Stimulated activated CD4-positive, alpha-beta T cell treated with anti-CD3 and anti-CD28 coated beads, TNF-alpha, amount 100 ng/mL, for 4 hours (primary cell): Measurements from ENCODE around the gene SLC25A20.
"Not testable (repeated sequence)": the region's sequence is repeated elsewhere in the genome, so short reads cannot be mapped to it uniquely, and the experiment has no call there.

Experiments used
- DNase-seq, 3 experiments: peaks; one replicate each; pipeline ENCODE4 v3.0.0-alpha.2; 2020; ENCODE audit warnings: low read depth in 3 of 3

The SLC25A20 gene

GRCh38 chr3:48898383-48899234, at the start of gene SLC25A20:
Gene SLC25A20 (minus strand): TSS chr3:48898882. CDS start chr3:48898794, 88 bp downstream.
- peak; percentile 79 to 84 (median 81) for DNase-seq

- no peak for DNase-seq
These were observed 47.3 kb upstream of the SLC25A20 start for GRCh38 chr3:48945891-48946549.

DNA sequence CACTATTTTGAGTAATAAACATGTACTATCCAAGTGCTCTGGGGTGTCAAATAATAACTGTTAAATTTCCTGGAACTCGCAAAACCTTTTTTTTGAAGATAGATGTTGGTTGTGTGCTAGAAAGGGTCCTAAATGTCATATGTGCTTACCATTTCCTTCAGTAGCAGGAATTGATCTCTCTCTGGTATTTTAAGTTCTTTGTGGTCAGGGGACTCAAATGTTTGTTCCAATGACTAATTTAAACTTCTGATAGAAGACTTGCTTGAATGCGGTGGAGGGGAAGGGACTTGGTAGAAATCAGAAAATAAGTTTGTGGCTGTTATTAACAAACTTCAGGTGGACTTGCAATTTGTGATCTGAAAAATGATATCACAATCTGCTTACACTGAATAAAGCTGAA, 46.8 kb upstream of the SLC25A20 start:
- DNase-seq, result no peak

DNA sequence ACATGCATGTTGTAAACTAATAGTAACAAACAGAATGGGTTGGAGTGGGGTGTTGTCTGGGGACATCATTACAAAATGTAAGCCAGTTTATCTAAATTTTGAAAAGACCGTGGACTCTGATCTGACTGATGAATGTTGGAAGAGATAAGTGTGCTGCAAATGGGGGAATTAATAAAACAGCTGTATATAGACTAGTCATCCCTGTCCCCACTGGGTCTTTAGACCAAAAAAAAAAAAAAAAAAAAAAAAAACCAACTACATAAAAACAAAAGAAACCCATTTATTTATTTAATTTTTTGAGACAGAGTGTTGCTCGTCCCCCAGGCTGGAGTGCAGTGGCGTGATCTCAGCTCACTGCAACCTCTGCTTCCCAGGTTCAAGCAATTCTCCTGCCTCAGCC, 40.0 kb upstream of the SLC25A20 start:
- DNase-seq, result no peak

- no peak for DNase-seq
These were observed 39.5 kb upstream of the SLC25A20 start for GRCh38 chr3:48938156-48938555.

DNA sequence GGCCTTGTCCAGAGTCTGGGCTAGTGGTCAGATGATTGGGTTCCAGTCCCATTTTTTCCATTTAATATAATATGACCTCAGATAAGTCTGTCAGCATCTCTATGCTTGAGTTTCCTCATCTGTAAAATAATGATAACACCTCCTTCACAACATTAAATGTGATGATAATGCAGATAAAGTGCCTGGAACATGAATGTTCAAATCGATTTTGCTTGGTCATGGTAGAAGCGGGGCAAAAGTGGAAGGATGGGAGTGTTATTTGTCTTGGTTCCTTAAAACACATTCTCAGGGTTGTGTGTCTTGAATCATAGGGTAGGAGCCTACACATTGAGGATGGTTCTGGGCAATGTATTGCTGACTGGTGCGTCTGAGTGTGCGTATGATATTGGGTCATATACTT, 36.8 kb upstream of the SLC25A20 start:
- no peak for DNase-seq

DNA sequence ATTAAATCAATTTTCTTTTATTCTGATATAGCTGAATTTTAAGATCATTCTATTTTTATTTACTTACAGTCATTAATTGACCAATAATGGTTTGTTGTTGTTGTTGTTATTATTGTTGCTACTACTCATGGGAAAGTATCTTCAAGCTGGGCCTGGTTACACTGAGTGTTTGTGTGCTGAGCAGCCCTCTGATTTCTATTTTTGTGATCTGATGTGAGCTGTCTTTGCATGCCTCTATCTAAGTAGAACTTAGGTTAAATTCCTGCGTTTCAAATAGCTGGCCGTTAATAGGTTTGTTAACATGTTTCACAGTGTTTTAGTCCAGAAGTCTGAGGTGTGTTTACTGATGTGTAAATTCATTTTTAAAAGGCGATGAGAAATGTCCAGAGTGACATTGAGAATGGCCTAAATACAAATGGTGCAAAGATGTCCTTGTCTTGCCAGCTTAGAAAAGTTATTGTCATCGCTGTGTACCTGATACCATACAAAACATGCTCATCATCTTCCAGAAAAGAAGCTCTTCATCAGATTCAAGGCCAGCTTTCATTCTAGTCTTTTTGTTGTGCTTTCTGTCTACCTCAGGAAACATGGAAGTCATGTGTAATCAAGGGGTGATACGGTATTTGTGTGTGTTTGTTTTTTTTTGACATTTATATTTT, 35.8 kb upstream of the SLC25A20 start:
- no peak for DNase-seq

DNA sequence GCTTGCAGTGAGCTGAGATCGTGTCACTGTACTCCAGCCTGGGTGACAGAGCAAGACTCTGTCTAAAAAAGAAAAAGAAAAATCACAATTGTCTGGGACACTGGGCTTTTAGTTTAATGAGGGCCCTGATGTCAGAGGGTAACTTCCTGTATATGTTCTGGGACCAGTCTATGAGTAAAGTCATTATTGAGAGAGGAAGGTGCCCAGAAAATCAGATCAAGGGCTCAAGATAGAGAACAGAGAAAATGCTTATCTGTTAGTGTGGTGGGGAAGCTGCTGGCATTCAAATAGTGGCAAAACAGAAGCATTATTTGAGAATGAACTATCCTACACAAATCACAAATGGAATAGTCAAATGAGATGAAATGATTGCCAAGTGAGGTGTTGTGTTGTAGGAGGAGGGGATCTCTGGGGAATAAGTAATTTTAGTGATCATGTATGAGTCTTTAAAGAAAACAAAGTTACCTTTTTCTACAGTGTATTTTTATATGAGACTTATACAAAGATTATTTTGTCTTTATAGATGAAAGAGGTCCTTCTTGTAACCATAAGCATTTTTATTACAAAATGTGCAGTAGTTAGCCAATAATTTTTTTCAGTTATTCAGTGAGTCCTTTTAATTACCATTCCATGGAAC, 33.4 kb upstream of the SLC25A20 start:
- DNase-seq, result no peak

GRCh38 chr3:48930590-48930989, 31.9 kb upstream of the SLC25A20 start:
- DNase-seq, result no peak

GRCh38 chr3:48929358-48930035, 30.8 kb upstream of the SLC25A20 start:
- no peak for DNase-seq

GRCh38 chr3:48928679-48929078, 30.0 kb upstream of the SLC25A20 start:
- no peak for DNase-seq

DNA sequence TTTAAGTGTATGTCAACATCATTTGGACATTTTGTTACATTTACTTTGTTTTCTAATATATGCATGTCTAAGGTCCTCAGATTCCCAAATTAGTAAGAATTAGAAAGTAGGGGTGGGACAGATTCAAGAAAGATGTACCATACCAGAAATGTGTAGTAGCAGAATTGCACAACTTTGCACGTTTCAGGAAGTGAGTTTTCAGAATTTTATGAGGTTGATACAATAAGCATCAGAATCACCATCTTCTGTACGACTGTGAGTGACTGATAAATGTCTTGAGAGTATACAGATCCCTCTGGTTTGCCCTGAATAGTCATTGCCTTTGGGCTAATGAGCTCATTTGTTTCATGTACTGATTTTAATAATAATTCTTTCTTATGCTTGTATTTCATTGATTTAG, 29.2 kb upstream of the SLC25A20 start:
- DNase-seq, result no peak

- DNase-seq, result peak in 1 of 3 experiments; percentile 10
These were observed 28.0 kb upstream of the SLC25A20 start for GRCh38 chr3:48926425-48927392.

DNA sequence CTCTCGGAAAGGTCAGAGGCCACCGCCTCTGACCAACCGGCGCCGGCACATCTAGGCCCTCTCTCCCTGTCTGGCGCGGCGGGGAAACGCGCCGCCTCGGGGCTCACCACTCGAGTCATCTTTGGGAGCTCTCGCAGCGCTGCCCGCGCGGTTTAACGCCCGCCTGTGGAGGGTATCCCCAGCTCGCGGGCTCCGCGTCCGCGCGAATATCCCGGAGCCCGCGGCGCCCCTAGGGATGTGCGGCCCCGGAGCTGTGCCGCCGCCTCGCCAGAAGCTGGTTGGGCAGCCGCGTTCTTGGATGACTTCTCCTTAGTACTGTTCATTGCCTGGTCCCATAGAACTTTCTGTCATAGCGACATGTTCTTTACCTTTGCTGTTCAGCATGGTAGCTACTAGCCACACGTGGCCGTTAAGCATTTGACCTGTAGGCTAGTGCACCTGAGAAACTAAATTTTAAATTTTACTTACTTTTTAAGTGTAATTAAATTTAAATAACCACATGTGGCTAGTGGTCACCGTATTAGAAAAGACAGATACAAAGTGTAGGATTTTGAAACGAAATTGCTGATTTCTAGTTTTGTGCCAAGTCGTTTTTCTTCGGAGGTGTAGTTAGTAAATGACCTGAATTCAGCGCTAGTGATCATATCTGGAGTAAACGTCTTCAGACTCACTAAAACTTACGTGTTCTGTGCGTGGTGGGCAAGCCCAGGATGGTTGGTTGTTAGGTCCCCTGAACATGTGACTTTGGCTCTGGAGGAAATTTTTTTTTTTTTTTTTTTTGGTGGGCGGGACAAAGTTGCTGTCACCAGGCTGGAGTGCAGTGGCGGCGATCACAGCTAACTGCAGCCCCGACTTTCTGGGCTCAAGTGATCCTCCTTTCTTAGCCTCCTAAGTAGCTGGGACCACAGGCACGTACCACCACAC, 20.8 kb upstream of the SLC25A20 start:
- peak in 2 of 3 experiments; percentile 11 to 29 for DNase-seq

DNA sequence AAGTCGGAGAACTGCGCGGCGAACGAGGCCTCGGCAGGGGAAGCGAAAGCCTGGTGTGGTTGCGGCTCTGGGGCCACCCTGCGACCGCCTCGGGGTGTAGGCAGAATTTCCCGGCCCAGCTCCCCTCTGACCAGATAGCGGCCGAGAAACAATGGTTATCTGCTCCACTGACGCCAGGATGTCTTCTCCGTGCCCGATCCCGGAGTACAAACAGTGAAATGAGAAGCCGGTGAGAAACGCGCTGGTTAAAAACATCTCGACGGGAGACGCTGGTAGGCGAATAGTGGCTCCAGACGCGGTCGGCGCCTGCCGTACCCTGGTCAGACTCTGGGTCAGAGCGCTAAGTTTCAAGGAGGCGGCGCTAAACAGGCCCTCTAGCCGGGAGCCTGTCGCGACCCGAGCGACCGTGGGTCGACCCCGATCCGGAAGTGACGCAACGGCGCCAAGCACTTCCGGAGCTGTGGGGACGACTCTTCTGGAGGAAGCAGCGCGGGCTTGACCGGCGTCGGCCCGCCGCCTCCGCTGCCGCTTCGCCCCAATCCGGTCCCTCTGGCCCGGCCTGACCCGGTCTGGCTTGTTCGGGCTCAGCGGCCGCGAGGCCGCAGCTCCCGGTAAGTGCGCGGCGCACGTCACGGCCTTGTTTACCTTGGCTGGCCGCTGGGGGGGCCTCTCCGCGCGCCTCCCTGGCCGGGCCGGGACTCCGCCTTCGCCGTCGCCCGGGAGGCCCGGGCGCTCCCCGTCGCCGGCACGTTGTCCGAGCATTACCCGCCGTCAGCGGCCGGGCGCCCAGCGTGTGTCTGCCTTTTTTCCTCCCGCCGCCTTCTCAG, 19.9 kb upstream of the SLC25A20 start, which contains the start of gene ARIH2:
Gene ARIH2, plus strand, starts transcription at position 455 of the 827 bp plus-strand sequence. CDS start 8,717 bp downstream, outside the sequence.
- DNase-seq, result peak; percentile 69 to 73 (median 70)

DNA sequence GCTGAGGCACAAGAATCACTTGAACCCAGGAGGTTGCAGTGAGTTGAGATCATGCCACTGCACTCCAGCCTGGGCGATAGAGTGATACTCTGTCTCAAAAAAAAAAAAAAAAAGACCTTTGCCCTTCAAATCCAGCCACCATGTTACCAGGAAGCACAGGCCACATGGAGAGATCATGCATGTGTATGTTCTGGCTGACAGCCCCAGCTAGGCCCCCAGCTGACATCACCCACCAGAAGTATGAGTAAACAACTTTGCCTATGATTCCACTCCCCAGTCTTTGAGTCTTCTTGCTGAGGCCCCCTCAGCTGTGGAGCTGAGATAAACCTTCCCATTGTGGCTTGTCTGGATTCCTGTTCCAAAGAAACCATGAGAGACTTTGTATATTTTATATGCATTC, 16.6 kb upstream of the SLC25A20 start:
- DNase-seq, result no peak

DNA sequence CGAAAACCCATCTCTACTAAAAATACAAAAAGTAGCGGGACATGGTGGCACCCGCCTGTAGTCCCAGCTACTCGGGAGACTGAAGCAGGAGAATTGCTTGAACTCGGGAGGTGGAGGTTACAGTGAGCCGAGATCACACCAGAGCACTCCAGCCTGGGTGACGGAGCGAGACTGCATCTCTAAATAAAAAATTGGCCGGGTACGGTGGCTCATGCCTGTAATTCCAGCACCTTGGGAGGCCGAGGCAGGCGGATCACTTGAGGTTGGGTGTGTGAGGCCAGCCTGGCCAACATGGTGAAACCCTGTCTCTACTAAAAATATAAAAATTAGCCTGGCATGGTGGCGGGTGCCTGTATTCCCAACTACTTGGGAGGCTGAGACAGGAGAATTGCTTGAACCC, 8.3 kb upstream of the SLC25A20 start:
- not testable (repeated sequence) for DNase-seq

- DNase-seq, result no peak
These were observed 591 bp upstream of the SLC25A20 start for GRCh38 chr3:48899273-48899672.
